Effector memory CD4-positive, alpha-beta T cell (primary cell): ENCODE data around the gene LCP1.
A peak's percentile ranks its signal among the peaks of the same experiment; 100 is the strongest.

Source experiments
- DNase-seq, 3 donors: peaks; one replicate each; pipeline ENCODE4 v3.0.0-alpha.2; 2020
- H3K27ac ChIP-seq: 2 replicates; pipeline ENCODE4 v1.7.0; 2013; ENCODE audit warnings: mild to moderate bottlenecking, low read length, moderate library complexity; ENCODE audit not compliant: insufficient read depth, poor library complexity, severe bottlenecking
- H3K27me3 ChIP-seq: replicated peaks from 2 replicates; pipeline ENCODE4 v1.7.0; 2013; ENCODE audit warnings: mild to moderate bottlenecking, low read length; ENCODE audit not compliant: insufficient read depth, control insufficient read depth, poor library complexity, severe bottlenecking
- H3K36me3 ChIP-seq: 2 replicates; pipeline ENCODE4 v1.7.0; 2013; ENCODE audit warnings: mild to moderate bottlenecking, low read length, moderate library complexity; ENCODE audit not compliant: control insufficient read depth, insufficient read depth
- H3K4me1 ChIP-seq: 2 replicates; pipeline ENCODE4 v1.7.0; 2013; ENCODE audit warnings: low read length, mild to moderate bottlenecking; ENCODE audit not compliant: control insufficient read depth, insufficient read depth, poor library complexity, severe bottlenecking
- H3K4me3 ChIP-seq: 2 replicates; pipeline ENCODE4 v1.7.0; 2013; ENCODE audit warnings: low read length, low read depth, mild to moderate bottlenecking; ENCODE audit not compliant: insufficient read depth, poor library complexity, severe bottlenecking
- H3K9me3 ChIP-seq: 2 replicates; pipeline ENCODE4 v1.7.0; 2013; ENCODE audit warnings: mild to moderate bottlenecking, low read length, moderate library complexity; ENCODE audit not compliant: control insufficient read depth

LCP1 gene

DNA sequence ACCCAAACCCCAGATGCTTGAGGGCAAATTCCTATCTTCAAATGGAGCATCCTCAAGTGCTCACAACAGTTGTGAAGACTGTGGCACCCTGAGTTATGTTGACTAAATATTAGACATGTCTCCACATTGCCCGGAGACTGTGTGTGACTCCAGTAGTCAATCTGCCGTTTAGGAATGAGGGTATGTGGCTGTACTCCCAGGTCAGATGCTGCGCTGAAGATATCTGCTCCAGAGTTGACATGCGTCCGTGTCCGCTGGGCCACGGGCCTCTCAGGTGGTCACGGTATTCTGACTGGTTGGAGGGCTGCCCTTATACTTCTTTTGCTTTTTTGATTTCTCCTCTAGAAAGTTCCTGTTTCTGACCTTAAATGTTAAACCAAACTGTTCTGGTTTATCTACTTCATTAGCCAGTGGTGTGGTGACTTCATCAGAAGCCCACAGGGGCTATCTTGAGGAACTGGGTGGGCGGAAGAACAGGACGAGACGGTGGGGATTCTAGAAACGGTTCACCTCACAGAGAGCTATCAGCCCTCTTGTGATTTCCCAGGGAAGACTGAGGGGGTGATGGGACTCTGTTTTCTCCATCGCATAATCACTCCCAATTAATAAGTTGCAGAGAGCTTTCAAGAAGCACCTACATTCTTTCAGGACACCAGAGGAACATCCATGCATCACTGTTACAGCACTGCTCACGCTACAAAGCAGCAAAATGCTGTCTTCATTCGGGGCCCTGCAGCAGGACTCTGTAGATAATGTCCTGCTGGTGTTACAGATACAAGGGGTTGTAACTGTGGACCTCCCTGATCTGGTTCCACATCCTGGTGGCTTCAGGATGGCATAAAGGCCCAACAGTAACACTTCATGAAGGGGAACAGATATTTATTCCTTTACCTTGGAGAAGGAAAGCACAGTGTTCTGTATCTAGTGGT is 1.3 kb upstream of the LCP1 start:
- Histone ChIP-seq H3K27ac (peak overlapping the region; percentile 84), H3K36me3 (peaks cover 2% of the 10 kb centered on the region), H3K4me1 (peaks cover 30% of the 10 kb centered on the region), H3K27me3 (no peaks in the 10 kb centered on the region), H3K9me3 (no peaks in the 10 kb centered on the region), H3K4me3 (peak overlapping the region; percentile 81)
- DNase-seq = no peak

DNA sequence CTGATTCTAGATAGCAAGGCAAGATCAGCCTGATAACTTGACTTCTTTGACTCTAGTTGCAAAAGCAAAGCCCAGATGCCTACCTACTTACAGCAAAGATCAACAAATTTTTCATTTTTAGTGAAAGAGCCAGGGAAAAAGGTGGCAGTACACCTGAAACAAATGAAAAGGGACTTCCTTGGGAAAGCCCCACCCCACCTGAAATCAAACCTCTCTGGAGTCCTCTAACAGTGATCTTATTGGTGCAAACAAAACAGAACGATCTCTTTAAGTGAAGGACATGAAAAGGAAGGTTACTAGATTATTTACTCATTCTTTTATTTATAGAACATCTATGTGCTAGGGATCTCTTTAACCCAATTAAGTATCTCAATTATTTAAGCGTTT is 507 bp upstream of the LCP1 start:
- Histone ChIP-seq H3K27me3 (no peaks in the 10 kb centered on the region), H3K4me3 (peak overlapping the region; percentile 81), H3K27ac (peak overlapping the region; percentile 84), H3K36me3 (peaks cover 5% of the 10 kb centered on the region), H3K9me3 (no peaks in the 10 kb centered on the region), H3K4me1 (peaks cover 38% of the 10 kb centered on the region)
- DNase-seq = no peak

DNA sequence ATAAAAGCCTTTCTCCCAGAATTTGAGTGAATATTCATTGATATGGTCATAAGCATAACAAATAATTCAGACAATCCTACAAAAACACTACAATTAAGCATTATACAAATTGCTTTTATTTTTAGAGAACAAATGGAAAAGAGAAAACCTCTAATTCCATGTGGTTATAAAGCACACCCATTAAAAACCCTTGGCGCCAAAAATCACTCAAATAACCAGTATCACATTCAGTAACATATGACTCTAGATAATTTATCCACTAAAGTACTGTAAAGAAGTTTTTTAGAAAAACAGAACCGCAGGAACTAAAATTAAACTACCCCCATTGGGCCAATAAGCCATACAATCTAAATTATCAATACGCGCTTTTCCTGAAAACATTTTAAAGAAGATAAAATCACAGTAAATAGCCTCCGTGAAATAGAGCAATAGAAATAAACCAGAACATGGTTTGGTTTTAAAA is 569 bp downstream of the LCP1 start:
- Histone ChIP-seq H3K36me3 (peaks cover 5% of the 10 kb centered on the region), H3K4me1 (peaks cover 38% of the 10 kb centered on the region), H3K9me3 (no peaks in the 10 kb centered on the region), H3K27ac (peak overlapping the region; percentile 84), H3K4me3 (peak overlapping the region; percentile 81), H3K27me3 (no peaks in the 10 kb centered on the region)
- DNase-seq = no peak

DNA sequence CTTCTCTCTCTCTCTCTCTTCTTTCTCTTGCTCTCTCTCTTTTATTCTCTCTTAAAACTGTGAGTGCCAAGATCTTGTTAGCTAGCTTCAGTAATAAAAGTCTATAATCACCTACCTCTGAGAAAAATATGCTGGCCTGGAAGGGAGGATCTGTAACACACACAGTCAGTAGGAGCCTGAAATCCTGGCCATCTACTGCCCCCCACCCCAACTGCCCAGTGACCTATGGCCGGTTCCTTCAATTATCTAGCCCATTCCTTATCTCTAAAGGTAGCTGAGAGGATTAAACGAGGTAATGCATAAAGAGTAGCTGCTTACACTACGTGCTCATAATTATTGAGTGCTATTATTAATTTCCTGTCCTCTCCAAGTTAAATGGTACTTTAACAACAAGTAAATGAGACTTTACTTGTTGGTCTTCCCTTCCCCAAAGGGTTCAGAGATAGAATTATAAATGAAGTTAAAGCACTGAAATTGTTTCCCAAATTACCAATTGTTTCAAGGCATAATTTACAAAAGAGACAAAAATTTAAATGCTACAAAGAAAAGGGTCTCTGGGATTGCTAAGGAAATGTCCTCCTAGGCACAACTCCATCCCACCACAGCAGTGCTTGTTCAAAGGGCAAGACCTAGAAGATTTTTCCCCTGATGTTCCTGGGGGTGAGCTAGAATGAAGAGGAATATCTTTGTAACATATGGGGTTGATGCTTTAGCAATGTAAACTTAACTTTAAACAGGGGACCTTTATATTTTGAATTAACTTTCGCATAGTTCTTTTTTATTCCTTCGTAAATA is 1.8 kb downstream of the LCP1 start:
- Histone ChIP-seq H3K36me3 (peaks cover 5% of the 10 kb centered on the region), H3K4me3 (peak overlapping the region; percentile 81), H3K27ac (peak overlapping the region; percentile 84), H3K27me3 (no peaks in the 10 kb centered on the region), H3K4me1 (peaks cover 44% of the 10 kb centered on the region), H3K9me3 (no peaks in the 10 kb centered on the region)
- DNase-seq = no peak

DNA sequence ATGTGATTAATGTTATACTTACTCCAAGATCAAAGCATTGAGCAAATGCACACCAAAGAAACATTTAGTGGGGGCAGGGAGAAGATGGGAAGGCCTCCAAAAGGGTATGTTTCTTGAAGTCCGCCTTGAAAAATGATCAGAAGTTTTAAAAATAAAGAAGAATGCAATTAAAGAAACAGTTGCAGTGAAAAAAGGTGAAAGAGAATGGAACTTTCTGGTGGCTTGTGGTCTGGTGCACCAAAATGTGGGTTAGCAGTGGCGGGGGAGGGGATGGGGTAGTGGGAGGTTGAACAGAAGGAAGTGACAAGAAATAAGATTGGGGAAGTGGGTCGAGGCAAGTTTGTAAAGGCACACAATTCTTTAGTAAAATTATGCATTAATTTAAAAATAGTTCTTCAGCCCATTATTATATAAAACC is 2.5 kb downstream of the LCP1 start:
- H3K4me1 ChIP-seq = peaks cover 44% of the 10 kb centered on the region
- peaks cover 5% of the 10 kb centered on the region for H3K36me3 ChIP-seq
- H3K9me3 ChIP-seq = no peaks in the 10 kb centered on the region
- peak; percentile 66 to 69 (median 67) for DNase-seq
- peak overlapping the region; percentile 81 for H3K4me3 ChIP-seq
- peak overlapping the region; percentile 84 for H3K27ac ChIP-seq
- no peaks in the 10 kb centered on the region for H3K27me3 ChIP-seq

DNA sequence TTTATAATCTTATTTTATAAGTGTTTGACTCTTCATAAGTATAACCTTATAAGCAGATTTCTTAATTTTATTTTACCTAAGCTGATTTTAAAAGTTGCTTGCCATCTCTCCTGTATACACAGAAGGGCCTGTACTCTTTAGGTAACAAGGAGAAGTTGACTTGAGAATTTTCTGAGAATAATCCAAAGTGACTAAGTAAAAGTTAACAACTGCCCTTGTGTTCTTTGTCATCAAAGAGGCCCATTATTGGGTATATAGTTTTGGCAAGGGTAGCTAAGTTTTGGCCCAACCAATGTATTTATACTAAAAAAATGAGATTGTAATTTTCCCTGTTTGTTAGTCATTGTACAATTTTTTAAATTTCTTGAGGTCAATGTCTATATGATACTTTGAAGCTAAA is 3.2 kb downstream of the LCP1 start:
- Histone ChIP-seq H3K9me3 (no peaks in the 10 kb centered on the region), H3K27me3 (no peaks in the 10 kb centered on the region), H3K36me3 (peaks cover 5% of the 10 kb centered on the region), H3K4me3 (peak overlapping the region; percentile 81), H3K4me1 (peaks cover 43% of the 10 kb centered on the region), H3K27ac (peak overlapping the region; percentile 77)
- no peak for DNase-seq

DNA sequence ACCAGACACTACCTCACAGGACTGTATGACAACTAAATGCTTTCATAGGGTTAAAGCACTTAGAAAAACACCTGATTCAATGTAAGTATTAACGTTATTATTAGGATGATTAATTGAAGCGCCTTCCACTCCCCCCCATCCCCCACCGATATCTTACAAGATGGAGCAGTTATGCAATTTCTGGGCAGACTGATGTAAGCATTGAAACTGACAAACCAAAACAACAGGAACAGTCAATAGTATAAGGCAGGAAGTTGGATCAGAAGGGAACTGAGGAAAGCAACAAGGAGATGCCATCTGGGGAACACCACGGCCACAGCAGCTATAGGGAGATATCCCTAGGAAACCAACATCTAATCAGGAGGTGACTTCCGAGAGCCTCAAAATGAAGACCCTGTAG is 3.8 kb downstream of the LCP1 start:
- H3K27ac ChIP-seq = peak overlapping the region; percentile 77

DNA sequence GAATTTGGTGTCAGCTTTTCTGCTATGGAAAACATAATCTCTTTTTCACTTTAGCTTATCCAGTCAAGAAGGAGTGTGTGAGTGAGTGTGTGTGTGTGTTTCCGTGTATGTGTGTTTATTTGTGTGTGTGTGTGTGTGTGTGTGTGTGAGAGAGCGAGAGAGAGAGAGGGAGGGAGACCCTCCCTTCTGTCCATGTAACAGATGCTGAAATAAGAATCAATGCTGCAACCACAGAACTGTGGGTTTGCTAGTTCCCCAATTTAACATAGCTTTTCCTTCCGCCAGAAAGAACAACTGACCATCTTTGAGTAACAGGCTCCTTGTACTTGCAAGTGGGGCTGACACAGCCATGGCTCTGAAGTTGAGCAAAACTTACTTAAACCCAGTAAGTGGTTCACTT is 5.2 kb downstream of the LCP1 start:
- peak overlapping the region; percentile 77 for H3K27ac ChIP-seq
- H3K36me3 ChIP-seq = peaks cover 5% of the 10 kb centered on the region
- H3K4me3 ChIP-seq = peak overlapping the region; percentile 38
- DNase-seq = no peak
- peaks cover 46% of the 10 kb centered on the region for H3K4me1 ChIP-seq
- no peaks in the 10 kb centered on the region for H3K9me3 ChIP-seq
- H3K27me3 ChIP-seq = no peaks in the 10 kb centered on the region

More for the DNA sequence above, 3.8 kb downstream of the LCP1 start:
- no peaks in the 10 kb centered on the region for H3K27me3 ChIP-seq
- H3K4me3 ChIP-seq = peak overlapping the region; percentile 81
- peaks cover 38% of the 10 kb centered on the region for H3K4me1 ChIP-seq
- H3K36me3 ChIP-seq = peaks cover 5% of the 10 kb centered on the region
- no peaks in the 10 kb centered on the region for H3K9me3 ChIP-seq
- no peak for DNase-seq

DNA sequence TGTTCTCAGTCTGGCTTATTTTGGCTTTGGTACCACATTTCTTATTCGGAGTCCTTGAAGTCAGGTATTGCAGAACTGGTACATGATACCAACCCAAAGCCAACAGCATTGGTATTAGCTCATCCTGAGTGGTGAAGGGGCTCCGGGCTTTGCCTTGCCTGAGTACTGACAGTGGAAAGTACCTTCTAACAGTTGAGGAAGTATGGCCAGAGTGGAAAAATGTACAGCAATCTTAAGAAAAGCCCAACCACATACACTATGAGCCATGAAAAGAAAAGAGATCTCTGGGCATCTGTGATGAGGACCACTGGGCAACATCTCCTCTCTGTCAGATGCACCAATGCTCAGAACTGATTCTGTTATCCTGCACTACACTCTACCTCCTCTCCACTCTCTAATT is 8.3 kb downstream of the LCP1 start:
- peak; percentile 28 to 36 (median 33) for DNase-seq
- Histone ChIP-seq H3K9me3 (no peaks in the 10 kb centered on the region), H3K27me3 (no peaks in the 10 kb centered on the region), H3K27ac (peak overlapping the region; percentile 77), H3K36me3 (peaks cover 5% of the 10 kb centered on the region), H3K4me3 (no peak overlapping the region), H3K4me1 (peaks cover 76% of the 10 kb centered on the region)
